GM18508 (cell line): ENCODE results near the gene ALDH2.

Experiments
- ATAC-seq: cut with Tn5 transposase; IDR thresholded peaks from one replicate; pipeline ENCODE4 v1.9.1; 2021; ENCODE audit warnings: moderate number of reproducible peaks; ENCODE audit not compliant: insufficient read depth, unreplicated experiment

Gene ALDH2

GRCh38 chr12:111846016-111846415 lies 79.3 kb downstream of the ALDH2 start:
- no peak for ATAC-seq

DNA sequence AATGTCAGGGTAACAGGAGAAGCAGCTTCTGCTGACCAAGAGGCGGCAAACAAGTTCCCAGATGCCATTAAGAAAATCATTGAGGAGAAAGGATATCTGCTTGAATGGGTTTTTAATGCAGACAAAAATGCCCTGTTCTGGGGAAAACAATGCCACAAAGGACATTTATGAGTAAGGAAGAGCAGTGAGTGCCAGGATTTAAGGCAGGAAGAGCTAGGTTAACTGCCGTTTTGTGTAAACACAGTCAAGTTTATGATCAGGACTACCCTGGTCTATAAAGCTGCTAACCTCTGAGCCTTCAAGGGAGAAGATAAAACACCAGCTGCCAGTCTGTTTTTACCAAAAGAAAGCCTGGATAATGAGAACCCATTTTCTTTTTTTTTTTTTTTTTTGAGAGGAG lies 83.8 kb downstream of the ALDH2 start:
- ATAC-seq = no peak

DNA sequence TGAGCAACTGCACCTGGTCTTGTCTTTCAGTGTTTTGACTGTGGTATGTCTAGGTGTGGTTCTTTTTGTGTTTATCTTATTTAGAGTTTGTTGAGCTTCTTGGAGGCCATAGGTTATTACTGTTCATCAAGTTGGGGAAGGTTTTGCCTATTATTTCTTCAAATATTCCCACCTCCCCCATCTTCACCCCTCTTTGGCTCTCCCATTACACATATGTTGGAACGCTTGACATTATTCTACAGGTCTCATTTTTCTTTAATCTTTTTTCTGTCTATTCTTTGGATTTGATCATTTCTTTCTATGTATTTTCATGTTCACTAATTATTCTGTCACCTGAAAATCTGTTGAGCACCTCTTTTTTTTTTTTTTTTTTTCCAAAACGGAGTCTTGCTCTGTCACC lies 91.5 kb downstream of the ALDH2 start:
- ATAC-seq = no peak

GRCh38 chr12:111858778-111859177 lies 92.0 kb downstream of the ALDH2 start:
- ATAC-seq = no peak

- no peak for ATAC-seq
These were observed 98.2 kb downstream of the ALDH2 start for GRCh38 chr12:111864913-111865312.
